ENCODE results near the gene TRIM32.
A peak's percentile ranks its signal among the peaks of the same experiment; 100 is the strongest.

The TRIM32 gene

DNA sequence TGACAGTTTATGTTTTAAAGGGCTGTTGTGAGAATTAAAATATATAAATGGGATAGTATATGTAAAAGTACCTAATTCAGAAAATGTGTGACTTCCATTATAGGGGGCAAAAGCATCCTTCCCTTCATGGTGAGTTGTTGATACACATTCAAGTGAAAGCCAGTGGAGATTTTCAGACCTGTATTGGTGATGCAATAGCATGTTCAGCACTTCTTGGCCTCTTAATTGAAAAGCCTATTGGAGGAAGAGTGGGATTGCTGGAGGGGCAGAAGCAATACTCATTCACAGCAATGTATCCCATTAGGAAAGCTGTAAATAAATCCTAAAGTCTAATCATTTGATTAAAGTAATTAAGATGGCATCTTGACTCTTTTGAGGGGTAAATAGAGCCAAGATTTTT, 17.4 kb downstream of the TRIM32 start:
- DNase-seq (ENCODE audit: extremely low spot score, insufficient read length, low read depth) (no peak), FAIRE-seq (no peak)

DNA sequence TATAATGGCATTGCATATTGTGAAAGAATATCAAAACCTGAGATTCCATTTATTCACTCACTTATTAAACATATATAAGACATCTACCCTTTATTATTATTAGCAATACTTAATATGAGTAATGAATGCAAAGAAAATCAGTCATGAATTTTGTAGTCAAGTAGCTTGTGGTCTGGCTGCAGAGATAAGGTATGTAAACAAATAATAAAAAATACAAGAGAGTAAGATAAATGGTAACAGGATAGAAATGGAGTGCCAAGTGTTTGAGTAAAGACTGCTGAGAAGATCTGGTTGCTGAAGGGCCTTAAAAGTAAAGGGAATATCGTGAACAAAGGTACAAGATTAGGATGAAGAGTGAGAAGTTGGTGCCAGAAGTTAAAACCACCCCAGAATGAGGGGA, 18.4 kb downstream of the TRIM32 start:
- DNase-seq (ENCODE audit: extremely low spot score, insufficient read length, low read depth) (no peak), FAIRE-seq (no peak)

GRCh38 chr9:116706310-116707290, 19.5 kb downstream of the TRIM32 start:
- DNase-seq (ENCODE audit: extremely low spot score, insufficient read length, low read depth) (no peak), FAIRE-seq (no peak)

DNA sequence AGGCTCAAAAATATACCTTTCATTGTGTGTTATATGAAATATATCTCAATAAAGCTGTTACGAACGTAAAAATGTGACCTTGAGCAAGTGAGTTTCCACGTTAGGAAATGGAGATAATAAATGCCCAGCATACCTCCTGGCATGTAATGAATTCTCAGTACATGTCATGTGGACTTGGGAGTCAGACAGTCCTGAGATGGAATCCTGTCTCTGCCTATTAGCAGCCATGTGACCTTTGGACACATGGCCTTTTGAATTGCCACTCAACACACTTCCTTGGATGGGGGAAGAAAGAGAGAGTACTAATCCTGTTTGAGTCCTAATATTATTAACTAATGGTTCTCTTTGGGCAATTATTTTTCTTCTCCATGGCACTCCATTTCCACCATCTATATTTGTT, 25.7 kb downstream of the TRIM32 start:
- no peak for DNase-seq (ENCODE audit: extremely low spot score, insufficient read length, low read depth)
- FAIRE-seq: no peak

DNA sequence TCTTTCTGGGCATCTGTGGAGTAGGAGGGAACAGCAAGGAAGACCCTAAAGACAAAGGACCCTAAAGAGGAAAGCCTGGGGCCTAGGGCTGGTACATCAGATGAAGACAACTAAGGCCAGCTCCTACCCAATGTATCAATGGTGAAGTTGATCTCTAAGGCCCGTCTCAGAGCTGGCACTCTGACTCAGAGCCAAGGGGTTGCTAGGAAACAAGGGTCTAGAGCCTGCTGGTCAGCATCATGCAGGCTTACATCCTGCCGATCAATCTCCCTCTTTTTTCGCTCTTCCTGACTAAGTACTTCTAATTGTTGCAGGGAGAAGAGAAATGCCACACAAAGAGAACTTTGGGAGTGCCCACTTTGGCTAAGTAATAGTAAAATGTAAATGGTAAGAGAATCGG, 26.2 kb downstream of the TRIM32 start:
- DNase-seq (ENCODE audit: extremely low spot score, insufficient read length, low read depth): no peak
- no peak for FAIRE-seq

GRCh38 chr9:116715751-116716150, 28.6 kb downstream of the TRIM32 start:
- no peak for DNase-seq (ENCODE audit: extremely low spot score, insufficient read length, low read depth)

GRCh38 chr9:116716438-116716837, 29.3 kb downstream of the TRIM32 start:
- FAIRE-seq (no peak), DNase-seq (ENCODE audit: extremely low spot score, insufficient read length, low read depth) (no peak)

More at GRCh38 chr9:116715751-116716150, 28.6 kb downstream of the TRIM32 start:
- FAIRE-seq: no peak

- FAIRE-seq (no peak), DNase-seq (ENCODE audit: extremely low spot score, insufficient read length, low read depth) (no peak)
Observed at GRCh38 chr9:116717150-116717549, 30.0 kb downstream of the TRIM32 start.

GRCh38 chr9:116718111-116718510, 31.0 kb downstream of the TRIM32 start:
- FAIRE-seq (no peak), DNase-seq (ENCODE audit: extremely low spot score, insufficient read length, low read depth) (no peak)

DNA sequence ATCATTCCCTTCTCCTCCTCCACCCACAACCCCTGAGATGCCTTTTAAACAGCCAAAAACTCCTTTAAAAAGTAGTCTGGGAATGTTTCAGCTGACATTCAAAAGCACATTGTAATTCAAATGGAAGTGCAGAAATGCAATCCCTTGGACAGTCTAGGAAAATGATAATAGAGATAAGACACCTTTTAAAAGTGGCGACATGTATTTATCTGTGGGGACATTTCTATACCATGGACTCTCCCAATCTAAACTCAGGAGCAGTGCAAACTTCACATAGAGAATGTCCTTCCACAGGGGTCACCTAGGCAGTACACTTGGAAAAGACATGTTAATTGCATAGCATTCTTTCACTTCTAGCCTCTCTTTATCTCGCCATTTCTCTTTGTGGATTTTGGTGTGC, 33.0 kb downstream of the TRIM32 start:
- DNase-seq (ENCODE audit: extremely low spot score, insufficient read length, low read depth) (no peak), FAIRE-seq (no peak)

GRCh38 chr9:116721411-116721810, 34.3 kb downstream of the TRIM32 start:
- FAIRE-seq: no peak
- DNase-seq (ENCODE audit: extremely low spot score, insufficient read length, low read depth): no peak

- DNase-seq (ENCODE audit: extremely low spot score, insufficient read length, low read depth): no peak
- FAIRE-seq: no peak
Observed at GRCh38 chr9:116721944-116722343, 34.8 kb downstream of the TRIM32 start.

GRCh38 chr9:116724123-116724522, 37.0 kb downstream of the TRIM32 start:
- FAIRE-seq: no peak

GRCh38 chr9:116726602-116727001, 39.5 kb downstream of the TRIM32 start:
- no peak for DNase-seq (ENCODE audit: extremely low spot score, insufficient read length, low read depth)
- FAIRE-seq: no peak

More at GRCh38 chr9:116724123-116724522, 37.0 kb downstream of the TRIM32 start:
- DNase-seq (ENCODE audit: extremely low spot score, insufficient read length, low read depth): no peak

- peak; percentile 44 for FAIRE-seq
- no peak for DNase-seq (ENCODE audit: extremely low spot score, insufficient read length, low read depth)
Observed at GRCh38 chr9:116733010-116733641, 46.0 kb downstream of the TRIM32 start.

DNA sequence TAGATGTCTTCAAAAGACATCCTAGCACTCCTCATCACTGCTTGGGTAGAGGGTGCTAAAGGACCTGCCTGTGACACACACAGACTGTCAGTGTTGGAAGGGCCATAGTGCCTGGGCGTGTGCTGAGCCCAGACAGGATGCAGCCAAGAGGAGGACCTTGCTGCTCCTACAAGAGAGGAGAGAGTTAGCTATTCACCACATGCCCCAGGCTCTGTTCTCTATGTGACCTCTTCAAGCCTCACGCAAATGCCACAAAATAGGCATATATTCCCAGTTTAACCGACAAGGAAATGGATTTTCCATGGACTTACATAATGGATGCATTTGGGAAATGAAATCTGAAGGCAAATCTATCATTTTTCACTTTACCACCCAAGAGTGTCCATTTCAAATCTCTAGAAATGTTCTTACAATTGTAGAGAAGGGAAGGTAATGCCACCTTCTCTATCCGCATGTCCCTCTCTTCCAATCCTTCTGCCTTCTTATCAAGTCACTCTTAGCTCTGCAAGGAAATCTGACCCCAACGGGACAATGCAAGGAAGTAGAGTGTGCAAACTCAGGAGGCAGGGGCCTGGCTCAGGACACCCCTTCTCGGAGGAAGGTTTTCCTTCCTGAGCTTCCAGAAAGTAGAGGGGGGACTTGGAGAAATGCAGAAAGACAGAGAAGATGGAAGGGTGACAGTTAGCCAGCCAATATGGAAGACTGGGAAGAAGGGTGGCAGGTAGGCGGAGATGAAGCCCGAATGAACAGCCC, 49.5 kb downstream of the TRIM32 start:
- FAIRE-seq: no peak
- no peak for DNase-seq (ENCODE audit: extremely low spot score, insufficient read length, low read depth)

- DNase-seq (ENCODE audit: extremely low spot score, insufficient read length, low read depth) (peak; percentile 62), FAIRE-seq (peak; percentile 66)
Observed at GRCh38 chr9:116737152-116737546, 50.0 kb downstream of the TRIM32 start.

GRCh38 chr9:116741086-116741740, 54.1 kb downstream of the TRIM32 start:
- DNase-seq (ENCODE audit: extremely low spot score, insufficient read length, low read depth) (no peak), FAIRE-seq (no peak)

GRCh38 chr9:116741742-116742141, 54.6 kb downstream of the TRIM32 start:
- no peak for DNase-seq (ENCODE audit: extremely low spot score, insufficient read length, low read depth)
- no peak for FAIRE-seq

- DNase-seq (ENCODE audit: extremely low spot score, insufficient read length, low read depth): no peak
Observed at GRCh38 chr9:116749176-116749575, 62.1 kb downstream of the TRIM32 start.

More at GRCh38 chr9:116749176-116749575, 62.1 kb downstream of the TRIM32 start:
- FAIRE-seq: no peak
